Choroid plexus epithelial cell (primary cell): Measurements from ENCODE around the gene RNF187.
A peak's percentile ranks its signal among the peaks of the same experiment; 100 is the strongest.

Source experiments
- DNase-seq: peaks from one replicate; pipeline ENCODE4 v3.0.0-alpha.2; 2010; ENCODE audit warnings: low read depth
- H3K4me3 ChIP-seq: 2 replicates; pipeline ENCODE4 v1.5.1; 2011; ENCODE audit warnings: low read depth, mild to moderate bottlenecking, control low read depth, low read length, moderate library complexity
- CTCF ChIP-seq: conservative IDR thresholded peaks from 2 replicates; pipeline ENCODE4 v1.5.1; 2011; ENCODE audit warnings: low read depth, mild to moderate bottlenecking, control low read depth, inconsistent platforms, low read length, moderate library complexity

The RNF187 gene

GRCh38 chr1:228487336-228488124 lies at the start of gene RNF187:
TSS of gene RNF187 (plus strand) at chr1:228487382.
- H3K4me3 ChIP-seq, result peak within 1 kb of the TSS; percentile 89
- peak; percentile 29 for DNase-seq
- no peak for TF ChIP-seq CTCF

DNA sequence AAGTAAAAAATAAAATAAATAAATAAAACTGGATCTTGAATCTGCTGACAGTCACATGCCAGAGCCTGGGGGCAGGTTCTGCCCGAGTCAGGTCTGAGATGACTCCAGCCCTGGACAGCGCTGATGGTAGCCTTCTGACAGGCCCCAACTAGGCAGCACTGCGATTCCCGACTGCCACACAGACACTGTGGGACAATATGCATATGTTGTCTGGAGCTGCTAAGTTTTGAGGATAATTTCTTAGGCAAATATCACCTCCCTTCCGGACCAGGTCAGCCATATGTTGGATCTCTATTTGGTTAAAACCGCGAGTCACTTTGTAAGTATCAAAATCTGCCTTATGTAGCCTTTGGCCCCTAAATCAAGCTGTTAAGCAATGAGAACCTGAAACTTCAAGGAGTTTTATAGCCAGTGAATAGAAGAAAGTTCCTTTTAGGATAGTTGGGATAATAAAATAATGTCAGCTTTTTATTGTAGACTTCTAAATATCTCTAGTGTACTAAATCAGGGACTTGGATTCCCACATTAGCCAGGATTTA lies 49.7 kb upstream of the RNF187 start:
- no peak for DNase-seq
- no peak overlapping the region for H3K4me3 ChIP-seq
- no peak for TF ChIP-seq CTCF

GRCh38 chr1:228438266-228438665 lies 48.9 kb upstream of the RNF187 start:
- no peak for TF ChIP-seq CTCF
- DNase-seq, result no peak
- H3K4me3 ChIP-seq, result no peak overlapping the region

GRCh38 chr1:228440761-228441500 lies 46.3 kb upstream of the RNF187 start:
- DNase-seq, result no peak
- TF ChIP-seq CTCF, result no peak
- no peak overlapping the region for H3K4me3 ChIP-seq

DNA sequence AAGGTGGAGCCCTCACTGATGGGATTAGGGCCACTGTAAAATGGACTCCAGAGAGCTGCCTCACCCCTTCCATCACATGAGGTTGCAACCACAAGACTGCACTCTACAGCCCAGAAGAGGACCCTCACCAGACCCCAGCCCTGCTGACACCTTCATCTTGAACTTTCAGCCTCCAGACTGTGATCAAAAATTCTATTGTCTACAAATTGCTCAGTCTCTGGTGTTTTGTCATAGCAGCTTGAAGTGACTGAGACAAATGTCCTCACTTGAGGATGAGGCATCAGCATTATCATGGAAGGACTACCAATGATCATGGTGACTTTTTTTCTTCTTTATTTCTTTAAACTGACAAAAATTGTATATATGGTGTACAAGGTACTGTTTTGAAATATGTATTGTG lies 43.8 kb upstream of the RNF187 start:
- no peak for TF ChIP-seq CTCF
- no peak for DNase-seq
- H3K4me3 ChIP-seq, result no peak overlapping the region

- TF ChIP-seq CTCF, result no peak
- no peak for DNase-seq
- H3K4me3 ChIP-seq, result peak overlapping the region; percentile 64
Observed at GRCh38 chr1:228445490-228445842, 41.7 kb upstream of the RNF187 start.
